Heart left ventricle (tissue), 16 donors: ENCODE results near the gene UNC93A. TPM values are rescaled to one million over a fixed set of nuclear protein-coding genes. Genes with fewer than 3 reads are reported as not detected.
"Not testable (repeated sequence)": the region's sequence is repeated elsewhere in the genome, so short reads cannot be mapped to it uniquely, and the experiment has no call there.

Experiments
- ATAC-seq, 4 donors: fragments of 200-7000 bp; cut with Tn5 transposase; one replicate each; pipeline ENCODE4 v1.9.1; 2020 to 2022; ENCODE audit warnings: moderate library complexity in 4 of 4, mild to moderate bottlenecking in 3 of 4, moderate number of reproducible peaks in 1 of 4
- DNase-seq, 5 donors: peaks; one replicate each; pipeline ENCODE4 v3.0.0-alpha.2; 2020
- H3K27ac ChIP-seq, 12 donors: fragments of 200-600 bp; sonication (generic) in 4 of 12; one replicate each; pipeline versions ENCODE4 v1.5.0 to v1.8.0; 2016 to 2022; ENCODE audit warnings: mild to moderate bottlenecking in 2 of 12
- H3K27me3 ChIP-seq, 9 donors: fragments of 200-600 bp; sonication (generic) in 2 of 9; one replicate each; pipeline versions ENCODE4 v1.5.1 to v1.8.0; 2016 to 2022; ENCODE audit warnings: mild to moderate bottlenecking in 3 of 9
- H3K36me3 ChIP-seq, 9 donors: fragments of 200-600 bp; sonication (generic) in 2 of 9; one replicate each; pipeline versions ENCODE4 v1.5.0 to v1.8.0; 2018 to 2022; ENCODE audit warnings: mild to moderate bottlenecking in 2 of 9
- H3K4me1 ChIP-seq, 12 donors: fragments of 200-600 bp; sonication (generic) in 4 of 12; one replicate each; pipeline versions ENCODE4 v1.5.0 to v1.8.0; 2016 to 2022; ENCODE audit warnings: mild to moderate bottlenecking in 3 of 12
- H3K4me3 ChIP-seq, 12 donors: fragments of 200-600 bp; sonication (generic) in 4 of 12; one replicate each; pipeline versions ENCODE4 v1.5.0 to v1.8.0; 2017 to 2022; ENCODE audit warnings: mild to moderate bottlenecking in 9 of 12, moderate library complexity in 4 of 12
- H3K9me3 ChIP-seq, 12 donors: fragments of 200-600 bp; sonication (generic) in 4 of 12; one replicate each; pipeline versions ENCODE4 v1.5.0 to v1.8.0; 2016 to 2022; ENCODE audit warnings: mild to moderate bottlenecking in 1 of 12
- CTCF ChIP-seq, 12 donors: fragments of 200-600 bp; sonication (generic) in 4 of 12; IDR thresholded peaks; one replicate each; pipeline versions ENCODE4 v1.5.0 to v1.8.0; 2018 to 2022; ENCODE audit warnings: antibody characterized with exemption in 12 of 12, mild to moderate bottlenecking in 5 of 12
- POLR2A ChIP-seq, 2 donors: fragments of 450-650 bp; IDR thresholded peaks; one replicate each; pipeline ENCODE4 v1.6.1; 2017; ENCODE audit warnings: antibody characterized with exemption in 2 of 2, mild to moderate bottlenecking in 2 of 2, moderate library complexity in 2 of 2
- WGBS, 4 donors: extraction: QIAGEN DNeasy Blood & Tissue Kit in 2 of 4; methylation state at CpG; one replicate each; pipeline versions ENCODE4 v1.1.5 to v1.1.7; 2013 to 2018; 5-methylcytosine and 5-hydroxymethylcytosine counted together
- intact Hi-C, 10 donors: fragments of 100-400 bp; cut with DNase I; formaldehyde crosslinking; loops; one replicate each; pipeline versions ENCODE4 v1.11.1 to v1.14.2; 2022
- polyA plus RNA-seq, 2 donors: library from polyadenylated mRNA; stranded (reverse); fragments of 200-250 nt; gene quantifications; one replicate each; pipeline ENCODE4 v1.2.3, GENCODE V29; 2013
- total RNA-seq, 9 donors: library from RNA; depleted of rRNA in 2 of 9; stranded (reverse); fragments of >200 nt in 2 of 9; fragmentation: NEBNext Ultra II Directional in 3 of 9; extraction: Animal tissue kit (Norgen Biotek cat#: 25700) in 3 of 9; gene quantifications; one replicate each; pipeline versions ENCODE4 v1.1.0 to v1.2.4, GENCODE V29; 2016 to 2023
- donor health status: ischemic (EF 13 %, LVEDD 7.1; RV severe dilation, severe dysfunction).
- donor health status: healthy with polysubstance abuse.
- donor health status: DM: no; HTN: yes; CAD: no.
- donor health status: DM: no; HTN: no; CAD: no.
- donor health status: ischemic (EF 25% LVEDD 6.9; RV normal size, moderate dysfunction).
- donor health status: ischemic (EF 25% LVEDD 5.7; RV mildly dilated, moderate dysfunction).
- donor health status: healthy.
- donor health status: DM: yes; HTN: yes; CAD: no.
- donor health status: ischemic (EF 35%, LVEDD 5.7; RV mildly dilated, moderate dysfunction).
- donor health status: nonischemic (EF 11% LVEDD 7.7; RV severe dilation, severe dysfunction).
- donor health status: DM: yes; HTN: yes; CAD: no.
- donor health status: PGD.
- donor health status: ischemic (EF 29% LVEDD 5.4; RV normal size, mild dysfunction).
- donor health status: nonischemic (EF 23%, LVEDD 6.1; RV moderate dilation, normal function).

Gene UNC93A
- total and polyA plus RNA-seq, 11 donors = not detected

GRCh38 chr6:167244991-167245390, 46.1 kb upstream of the UNC93A start:
- WGBS, 4 donors = 54 to 60% (median 58%) methylated on average over 4 of the region's 4 CpGs
- H3K4me1 ChIP-seq = no peaks in the 10 kb centered on the region
- no peaks in the 10 kb centered on the region for H3K36me3 ChIP-seq
- no peak overlapping the region for H3K4me3 ChIP-seq
- H3K27ac ChIP-seq = no peak overlapping the region
- H3K9me3 ChIP-seq = no peaks in the 10 kb centered on the region
- ATAC-seq = no peak
- intact Hi-C loops = loop anchor here in 1 of 10 donors (5.0 kb wide), 1 partner anchor 162 kb away; no protein-coding TSS in a partner anchor
- no peak for DNase-seq
- TF ChIP-seq CTCF (IDR thresholded peaks at IDR 0.05) (no peak), POLR2A (IDR thresholded peaks at IDR 0.05) (no peak)
- H3K27me3 ChIP-seq = peaks cover 0 to 16% (median 0%) of the 10 kb centered on the region in 9 donors

- no peak overlapping the region for H3K27ac ChIP-seq
- ATAC-seq (no peak), DNase-seq (no peak)
- peaks cover 0 to 19% (median 0%) of the 10 kb centered on the region in 9 donors for H3K27me3 ChIP-seq
- H3K4me1 ChIP-seq = no peaks in the 10 kb centered on the region
- intact Hi-C loops = loop anchor here in 1 of 10 donors (5.0 kb wide), 1 partner anchor 162 kb away; no protein-coding TSS in a partner anchor
- no peaks in the 10 kb centered on the region for H3K36me3 ChIP-seq
- H3K9me3 ChIP-seq = no peaks in the 10 kb centered on the region
- WGBS, 4 donors = 77 to 90% (median 87%) methylated on average over 3 of the region's 3 CpGs
- H3K4me3 ChIP-seq = no peak overlapping the region
- TF ChIP-seq POLR2A (IDR thresholded peaks at IDR 0.05) (no peak), CTCF (IDR thresholded peaks at IDR 0.05) (no peak)
Measured at GRCh38 chr6:167245591-167245990, 45.5 kb upstream of the UNC93A start.

- DNase-seq (no peak), ATAC-seq (no peak)
- H3K9me3 ChIP-seq = peaks cover 0 to under 1% (median 0%) of the 10 kb centered on the region in 12 donors
- H3K27me3 ChIP-seq = peaks cover 0 to 19% (median 0%) of the 10 kb centered on the region in 9 donors
- no peak for TF ChIP-seq POLR2A (IDR thresholded peaks at IDR 0.05)
- TF ChIP-seq CTCF (IDR thresholded peaks at IDR 0.05) = no peak
- intact Hi-C loops = loop anchor here in 2 of 10 donors (2.0 to 5.0 kb wide), 2 partner anchors 159 to 161 kb away; no protein-coding TSS in a partner anchor
- H3K27ac ChIP-seq = no peak overlapping the region
- no peaks in the 10 kb centered on the region for H3K36me3 ChIP-seq
- 64 to 65% (median 64%) methylated on average over 21 to 24 of the region's 24 CpGs for WGBS, 4 donors
- no peaks in the 10 kb centered on the region for H3K4me1 ChIP-seq
- H3K4me3 ChIP-seq = no peak overlapping the region
Measured at GRCh38 chr6:167247814-167248595, 43.1 kb upstream of the UNC93A start.

- not testable (repeated sequence) for H3K36me3 ChIP-seq, H3K27ac ChIP-seq, DNase-seq, H3K4me1 ChIP-seq, H3K9me3 ChIP-seq, H3K4me3 ChIP-seq, ATAC-seq
- intact Hi-C loops = loop anchor here in 2 of 10 donors (2.0 to 5.0 kb wide), 2 partner anchors 158 to 160 kb away; no protein-coding TSS in a partner anchor
- 72 to 85% (median 76%) methylated on average over 12 to 14 of the region's 14 CpGs for WGBS, 4 donors
- peaks cover 0 to 19% (median 0%) of the 10 kb centered on the region in 9 donors for H3K27me3 ChIP-seq
Measured at GRCh38 chr6:167248878-167249455, 42.1 kb upstream of the UNC93A start.
